ENCODE measurements around the gene PTPRN.
"Not testable (repeated sequence)": the region's sequence is repeated elsewhere in the genome, so short reads cannot be mapped to it uniquely, and the experiment has no call there.

Gene PTPRN

DNA sequence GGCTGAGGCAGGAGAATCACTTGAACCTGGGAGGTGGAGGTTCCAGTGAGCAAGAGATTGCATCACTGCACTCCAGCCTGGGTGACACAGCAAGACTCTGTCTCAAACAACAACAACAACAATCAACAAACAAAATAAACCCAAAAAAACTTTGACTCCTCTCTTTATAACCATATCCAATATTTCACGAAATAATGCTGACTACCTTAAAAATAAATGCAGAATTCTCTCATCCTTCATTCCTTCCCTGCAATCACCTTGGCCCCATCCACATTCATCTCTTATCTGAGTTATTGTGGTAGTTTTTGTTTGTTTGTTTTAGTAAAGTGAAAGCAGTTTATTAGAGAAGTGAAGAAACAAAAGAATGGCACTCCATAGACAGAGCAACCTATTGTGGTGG lies 3.2 kb downstream of the PTPRN start:
- DNase-seq = no peak

DNA sequence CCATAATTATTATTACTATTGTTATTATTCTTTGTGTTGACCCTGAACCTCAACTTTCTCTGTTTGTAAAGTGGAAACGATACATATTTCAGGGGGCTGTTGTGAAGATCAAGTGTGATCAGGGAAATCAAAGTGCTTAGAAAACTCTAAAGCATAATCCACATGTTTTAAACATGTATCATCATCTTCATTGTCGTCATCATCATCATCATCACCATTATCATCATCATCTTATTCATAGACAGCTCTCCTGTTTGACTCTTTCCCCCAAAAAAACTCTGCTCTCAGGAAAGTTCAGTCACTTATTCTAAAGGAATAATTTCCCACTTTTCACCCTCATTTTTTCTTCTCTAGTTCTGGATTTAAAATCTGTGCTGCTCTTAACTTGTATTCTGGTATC lies 5.0 kb downstream of the PTPRN start:
- DNase-seq = no peak

DNA sequence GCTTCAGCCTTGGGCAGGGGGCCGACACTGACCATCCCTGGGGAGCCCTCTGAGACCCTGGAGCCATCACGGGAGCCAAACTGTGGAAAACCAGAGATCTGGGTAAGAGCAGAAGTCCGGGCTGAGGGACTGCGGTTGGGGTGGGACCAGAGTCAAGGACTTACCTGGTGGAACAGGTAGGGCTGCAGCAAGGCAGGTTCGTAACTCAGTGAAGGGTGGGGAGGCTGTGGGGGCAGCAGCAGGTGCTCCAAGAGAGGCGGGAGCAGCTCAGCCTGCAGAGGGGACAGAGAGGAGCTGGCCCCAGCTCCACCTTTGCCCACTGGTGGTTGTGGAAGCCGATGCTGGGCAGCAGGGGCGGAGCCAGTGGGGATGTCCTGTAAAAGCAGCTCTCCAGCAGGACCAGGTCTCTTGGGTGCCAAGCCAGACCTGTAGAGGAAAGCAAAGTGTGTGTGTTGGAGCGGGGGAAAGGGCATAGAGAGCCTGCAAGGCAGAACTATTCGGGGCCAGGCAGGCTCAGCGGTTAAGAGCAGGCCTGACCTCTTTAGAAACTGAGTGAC lies 6.7 kb downstream of the PTPRN start:
- DNase-seq = no peak

DNA sequence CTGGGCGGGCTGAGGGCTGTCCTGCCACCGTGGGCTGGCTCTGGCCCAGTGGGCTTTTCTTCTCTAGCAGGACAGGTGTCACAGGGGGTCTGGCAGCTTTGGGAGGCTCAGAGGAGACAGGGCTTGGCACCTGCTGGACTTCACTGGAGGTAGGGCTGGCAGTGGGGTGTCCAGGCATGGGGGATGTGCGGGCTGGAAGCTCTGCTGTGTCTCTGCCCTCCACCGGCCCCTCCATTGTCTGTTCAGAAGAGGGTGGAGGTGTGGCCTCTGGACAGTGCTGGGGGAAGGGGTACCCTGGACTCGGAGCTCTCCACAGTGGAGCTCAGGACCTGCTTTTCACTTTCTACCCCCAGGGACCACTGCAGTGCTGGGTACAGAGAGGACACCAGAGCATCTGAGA lies 9.2 kb downstream of the PTPRN start:
- no peak for DNase-seq

DNA sequence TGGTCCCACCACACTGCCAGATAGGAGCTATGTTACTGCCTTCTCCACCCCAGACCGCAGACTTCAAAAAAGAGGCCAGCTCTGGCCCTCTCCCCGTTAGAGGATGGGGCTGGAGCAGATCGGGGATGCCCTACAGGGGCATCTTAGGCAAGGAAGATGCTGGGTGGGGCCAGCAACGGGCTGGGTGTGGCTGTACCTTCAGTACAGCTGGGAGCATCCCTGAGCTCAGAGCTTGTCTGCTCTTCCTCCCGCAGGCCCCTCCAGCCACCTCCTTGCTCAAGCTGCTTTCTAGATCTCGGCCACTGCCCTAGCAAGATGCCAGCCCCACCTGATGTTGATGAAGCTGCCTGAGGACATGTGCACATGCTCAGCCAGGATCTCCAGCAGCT lies 9.8 kb downstream of the PTPRN start:
- DNase-seq = no peak

DNA sequence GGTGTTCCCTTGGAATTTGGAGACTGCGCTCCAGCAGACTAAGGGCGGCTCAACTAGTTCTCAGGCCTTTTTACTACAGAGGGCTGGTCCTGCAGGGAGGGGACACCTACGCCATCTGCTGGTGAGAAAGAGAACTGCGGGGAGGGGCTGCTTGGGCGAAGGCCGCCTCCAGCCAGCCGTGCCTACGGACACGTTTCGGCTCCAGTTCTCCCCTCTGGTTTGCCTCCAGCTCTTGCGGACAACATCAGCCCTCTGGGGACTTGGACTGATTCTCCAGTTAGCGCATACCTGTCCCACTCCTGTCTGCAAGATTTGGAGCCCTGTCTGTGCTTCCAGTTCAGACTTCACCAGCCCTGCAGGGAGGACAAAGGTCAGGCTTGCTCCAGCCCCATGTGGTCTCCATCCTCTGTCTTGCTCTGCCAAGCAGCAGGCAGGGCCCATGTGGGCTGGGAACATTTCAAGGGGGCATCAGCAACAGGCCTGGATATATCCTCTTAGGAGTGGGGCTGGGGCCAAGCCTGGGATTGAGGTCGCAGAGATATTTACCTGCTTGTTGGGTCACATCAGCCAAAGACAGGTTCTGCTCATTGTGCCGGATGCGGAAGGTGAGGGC lies 10.3 kb downstream of the PTPRN start:
- peak; percentile 92 for DNase-seq

DNA sequence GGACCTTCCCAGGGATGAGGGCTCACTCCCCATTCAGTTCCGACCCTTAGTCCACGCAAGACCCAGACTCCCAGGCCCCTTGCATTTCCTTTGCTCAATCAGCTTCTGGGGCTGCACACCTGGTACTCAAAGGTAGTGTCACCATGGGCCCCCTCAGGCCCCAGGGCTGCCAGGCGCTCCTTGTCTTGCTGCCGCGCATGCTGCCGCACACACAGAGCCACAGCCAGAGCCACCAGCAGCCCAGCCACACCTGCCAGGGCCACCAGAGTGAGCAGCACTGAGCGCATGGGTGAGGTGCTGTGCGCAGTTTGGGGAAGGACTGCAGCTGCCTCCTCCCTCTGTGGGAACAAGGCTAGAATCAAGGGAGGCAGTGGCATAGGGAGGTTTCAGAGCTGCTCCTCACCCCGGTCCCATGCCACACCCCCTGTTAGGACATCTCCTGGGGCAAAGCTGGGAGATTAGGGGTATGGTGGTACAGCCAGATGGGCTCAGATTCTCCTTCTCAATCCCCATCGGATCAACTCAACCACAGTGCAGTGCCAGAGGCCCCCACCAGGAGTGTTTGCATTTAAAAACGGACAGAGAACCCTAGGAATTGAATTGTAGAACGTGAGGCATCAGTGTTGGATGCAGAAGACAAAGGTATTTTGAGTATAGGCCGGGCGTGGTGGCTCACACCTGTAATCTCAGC lies 11.3 kb downstream of the PTPRN start:
- DNase-seq = no peak

DNA sequence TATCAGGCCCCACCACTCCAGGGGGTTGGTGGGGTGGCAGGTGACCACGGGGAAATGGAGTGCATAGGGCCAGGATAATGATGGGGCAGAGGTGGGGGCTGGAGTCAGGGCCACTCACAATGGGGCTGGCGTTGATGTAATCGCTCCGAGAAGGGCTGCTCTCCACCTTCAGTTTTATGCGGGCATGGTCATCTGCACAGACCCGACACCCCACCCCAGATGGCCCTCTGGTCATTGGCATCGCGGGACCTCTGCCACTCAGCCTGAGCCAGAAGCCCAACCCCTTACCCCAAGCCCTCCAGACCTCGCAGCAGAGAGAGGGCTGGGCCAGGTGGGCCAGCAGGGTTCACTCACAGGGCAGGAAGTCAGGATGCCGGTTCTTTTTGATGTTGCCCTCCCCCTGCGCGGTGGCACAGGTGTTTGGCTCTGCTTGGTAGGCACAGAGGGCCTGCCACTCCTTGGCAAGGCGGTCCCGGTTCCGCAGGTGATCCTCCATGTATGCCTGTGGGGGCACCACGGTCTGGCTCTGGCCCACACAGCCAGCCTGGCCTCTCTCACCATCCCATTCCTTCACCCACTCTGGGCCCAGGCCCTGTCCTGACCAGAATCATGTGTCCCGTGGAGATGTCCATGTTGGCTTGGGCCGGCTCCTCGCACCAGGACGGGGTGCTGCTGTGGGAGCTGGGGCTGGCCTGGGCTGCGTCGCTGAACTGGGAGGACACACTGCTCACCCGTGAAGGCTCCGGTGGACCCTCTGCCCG lies 12.4 kb downstream of the PTPRN start:
- no peak for DNase-seq

DNA sequence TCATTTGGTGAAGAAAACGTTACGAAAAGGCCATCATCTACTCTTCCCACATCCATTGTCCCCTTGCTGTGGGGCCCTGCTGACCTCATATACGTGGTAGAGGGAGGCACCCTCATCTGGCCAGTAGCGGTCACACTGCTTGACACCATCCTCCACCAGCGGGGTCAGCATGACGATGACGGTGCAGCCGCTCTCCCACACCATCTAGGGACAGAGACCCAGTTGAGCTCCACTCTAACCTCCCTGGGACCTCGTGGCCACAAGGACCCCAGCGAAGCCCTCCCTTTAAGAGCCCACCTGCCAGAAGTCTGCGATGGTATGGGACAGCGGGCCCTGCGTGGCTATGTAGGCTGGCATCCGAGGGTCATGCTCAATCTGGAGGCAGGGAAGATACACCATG lies 13.1 kb downstream of the PTPRN start:
- no peak for DNase-seq

DNA sequence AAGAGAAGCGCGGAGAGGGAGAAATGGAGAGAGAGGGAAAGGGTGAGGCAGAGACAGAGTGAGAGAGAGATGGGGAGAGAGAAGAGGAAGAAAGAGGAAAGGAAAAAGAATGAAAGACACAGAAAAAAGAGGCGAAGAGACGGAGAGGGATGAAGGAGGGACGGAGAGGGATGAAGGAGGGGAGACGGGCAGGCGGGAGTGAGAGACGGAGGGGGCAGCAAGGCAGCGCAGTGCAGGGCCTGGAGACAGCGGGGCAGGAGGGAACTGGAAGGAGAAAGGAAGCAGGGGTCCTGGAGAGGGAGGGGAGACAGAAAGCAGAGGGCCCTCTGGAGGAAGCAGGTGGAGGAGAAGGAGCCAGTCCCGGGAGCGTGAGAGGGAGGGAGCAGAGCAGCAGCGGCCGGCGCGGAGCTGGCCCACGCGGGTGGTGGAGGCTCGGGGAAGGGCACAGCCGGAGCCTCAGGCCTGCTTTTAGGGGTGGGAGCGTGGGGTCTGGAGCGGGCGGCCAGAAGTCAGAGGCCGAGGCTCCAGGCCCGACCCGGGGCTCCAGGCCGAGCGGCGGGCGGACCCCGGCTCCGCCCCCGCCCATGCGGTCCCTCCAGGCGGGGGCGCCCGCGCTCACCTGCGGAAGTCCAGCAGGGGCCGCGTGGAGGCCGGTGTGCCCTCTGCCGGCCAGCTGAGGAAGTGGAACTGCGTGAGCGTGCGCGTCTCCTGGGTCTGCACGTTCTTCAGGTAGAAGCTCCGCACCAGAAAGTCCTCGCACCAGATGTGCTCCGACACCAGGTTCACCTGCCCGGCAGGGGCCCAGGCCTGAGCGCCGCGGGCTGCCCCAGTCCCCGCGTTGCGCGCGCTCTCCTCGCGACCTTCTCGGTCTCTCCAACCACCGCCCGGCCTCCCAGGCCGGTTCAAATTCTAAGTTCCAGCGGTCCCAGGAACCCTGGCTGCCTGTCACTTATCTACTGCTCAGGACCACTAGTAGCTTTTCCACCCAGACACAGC lies 14.5 kb downstream of the PTPRN start:
- peak; percentile 92 for DNase-seq

DNA sequence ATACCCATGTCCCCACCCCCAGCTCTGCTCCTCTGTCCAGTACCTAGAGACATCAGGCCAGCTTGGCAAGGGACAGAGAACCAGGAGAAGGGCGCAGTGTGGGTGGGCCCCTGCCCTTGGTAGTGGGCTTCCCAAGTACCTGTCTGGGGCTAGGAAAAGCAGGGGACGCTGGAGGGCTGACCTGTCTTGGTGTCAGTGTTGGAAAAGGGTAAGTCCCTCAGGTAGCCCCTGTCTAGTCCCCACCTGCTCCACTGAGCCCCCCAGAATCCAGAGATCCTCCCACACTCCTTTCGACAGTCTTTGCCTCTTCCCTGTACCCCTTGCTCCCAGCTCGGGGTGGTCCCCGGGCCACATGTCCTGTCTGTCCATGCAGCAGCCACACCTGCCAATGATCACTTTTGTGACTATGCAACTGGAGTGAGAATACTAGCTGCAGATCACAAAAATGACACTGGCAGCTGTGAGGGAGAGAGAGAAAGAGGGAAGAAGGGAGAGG lies 15.4 kb downstream of the PTPRN start:
- no peak for DNase-seq

DNA sequence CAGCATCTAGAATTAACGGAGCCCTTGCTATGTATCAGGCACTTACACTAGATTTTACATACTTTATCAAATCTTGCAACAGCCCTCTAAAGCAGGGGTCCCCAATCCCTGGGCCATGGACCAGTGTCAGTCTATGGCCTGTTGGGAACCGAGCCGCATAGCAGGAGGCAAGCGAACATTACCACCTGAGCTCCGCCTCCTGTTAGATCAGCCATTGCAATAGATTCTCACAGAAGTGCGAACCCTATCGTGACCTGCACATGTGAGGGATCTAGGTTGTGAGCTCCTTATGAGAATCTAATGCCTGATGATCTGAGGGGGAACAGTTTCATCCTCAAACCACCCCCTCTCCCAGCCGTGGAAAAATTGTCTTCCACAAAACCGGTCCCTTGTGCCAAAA lies 16.6 kb downstream of the PTPRN start:
- no peak for DNase-seq

DNA sequence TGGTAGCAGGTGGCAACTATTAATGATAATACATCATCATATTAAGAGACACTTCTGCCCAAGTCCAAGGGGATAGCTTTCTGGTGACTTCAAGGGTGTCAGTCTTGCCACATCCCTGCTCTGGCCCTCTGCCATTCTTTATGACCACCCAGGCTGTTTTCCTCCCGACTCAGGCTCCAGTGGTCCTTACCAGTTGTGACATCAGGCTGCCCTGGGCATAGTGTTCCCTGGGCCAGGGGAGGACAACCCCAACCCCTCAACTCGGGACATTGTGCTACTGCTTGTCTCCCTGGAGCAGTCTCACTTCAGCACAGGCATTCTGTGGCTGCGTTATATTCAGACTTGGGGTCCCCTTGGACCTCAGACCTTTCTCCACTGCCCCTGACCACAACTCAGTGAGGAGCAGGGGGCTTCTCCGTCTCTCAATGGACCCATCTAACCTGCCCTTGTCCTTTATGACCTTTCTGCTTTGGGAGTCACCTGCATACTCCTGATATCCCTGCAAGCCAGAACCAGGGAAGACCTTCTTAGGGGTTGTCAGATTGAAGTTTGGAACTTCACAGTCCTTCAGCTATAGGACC lies 17.2 kb downstream of the PTPRN start:
- no peak for DNase-seq

DNA sequence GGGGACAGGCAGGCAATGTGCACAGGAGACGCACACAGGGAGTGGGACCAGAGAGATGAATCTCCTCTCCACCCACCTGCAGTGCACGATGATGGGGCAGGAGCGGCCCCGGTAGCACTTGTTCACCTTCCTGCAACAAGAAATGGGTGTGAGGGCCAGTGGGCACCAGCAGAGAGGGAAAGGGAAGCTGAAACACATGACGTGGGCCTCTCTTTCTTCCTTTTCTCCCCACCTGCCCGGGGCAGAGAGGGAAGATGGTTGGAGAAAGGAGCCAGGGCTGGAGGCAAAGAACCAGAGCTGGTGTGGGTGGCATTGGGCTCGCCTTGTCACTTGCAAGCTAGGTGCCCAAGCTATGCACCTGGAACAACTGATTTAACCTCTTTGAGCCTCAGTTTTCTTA lies 17.8 kb downstream of the PTPRN start:
- DNase-seq = no peak

DNA sequence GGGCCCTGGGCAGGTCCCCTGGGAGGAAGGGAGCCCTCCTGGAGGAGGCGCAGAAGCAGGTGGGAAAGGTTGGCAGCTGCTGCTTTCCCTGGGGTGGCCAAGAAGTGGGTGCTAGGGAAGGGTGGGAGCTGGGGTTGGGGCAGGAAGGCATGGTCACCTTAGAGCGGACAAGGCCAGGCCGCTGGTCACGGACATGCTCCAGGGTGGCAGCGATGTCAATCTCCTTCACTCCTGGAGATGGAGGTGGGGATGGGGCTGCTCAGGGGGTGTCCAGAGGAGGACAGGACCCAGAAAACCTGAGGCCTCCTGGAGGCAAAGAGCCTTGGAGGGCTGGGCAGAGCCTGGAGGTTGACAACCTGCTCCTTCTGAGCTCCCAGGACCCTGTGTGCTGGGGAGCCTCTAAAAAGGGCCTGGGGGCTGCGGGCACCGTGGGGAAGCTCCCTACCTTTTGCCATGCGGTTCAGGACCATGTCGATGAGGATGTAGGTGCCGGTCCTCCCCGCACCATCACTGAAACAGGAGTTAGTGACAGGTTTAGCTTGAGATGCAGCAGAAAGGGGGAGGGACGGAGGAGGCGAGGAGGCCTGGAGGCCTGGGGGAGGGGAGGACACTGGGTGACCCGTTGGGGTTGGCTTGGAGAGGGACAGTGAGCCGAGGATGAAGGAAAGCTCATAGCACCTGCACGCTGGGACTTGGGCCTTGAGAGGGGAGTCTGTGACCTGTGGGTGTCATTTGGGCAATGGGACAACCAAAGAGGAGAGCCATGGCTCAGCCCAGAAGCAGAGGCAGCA lies 18.6 kb downstream of the PTPRN start:
- no peak for DNase-seq

DNA sequence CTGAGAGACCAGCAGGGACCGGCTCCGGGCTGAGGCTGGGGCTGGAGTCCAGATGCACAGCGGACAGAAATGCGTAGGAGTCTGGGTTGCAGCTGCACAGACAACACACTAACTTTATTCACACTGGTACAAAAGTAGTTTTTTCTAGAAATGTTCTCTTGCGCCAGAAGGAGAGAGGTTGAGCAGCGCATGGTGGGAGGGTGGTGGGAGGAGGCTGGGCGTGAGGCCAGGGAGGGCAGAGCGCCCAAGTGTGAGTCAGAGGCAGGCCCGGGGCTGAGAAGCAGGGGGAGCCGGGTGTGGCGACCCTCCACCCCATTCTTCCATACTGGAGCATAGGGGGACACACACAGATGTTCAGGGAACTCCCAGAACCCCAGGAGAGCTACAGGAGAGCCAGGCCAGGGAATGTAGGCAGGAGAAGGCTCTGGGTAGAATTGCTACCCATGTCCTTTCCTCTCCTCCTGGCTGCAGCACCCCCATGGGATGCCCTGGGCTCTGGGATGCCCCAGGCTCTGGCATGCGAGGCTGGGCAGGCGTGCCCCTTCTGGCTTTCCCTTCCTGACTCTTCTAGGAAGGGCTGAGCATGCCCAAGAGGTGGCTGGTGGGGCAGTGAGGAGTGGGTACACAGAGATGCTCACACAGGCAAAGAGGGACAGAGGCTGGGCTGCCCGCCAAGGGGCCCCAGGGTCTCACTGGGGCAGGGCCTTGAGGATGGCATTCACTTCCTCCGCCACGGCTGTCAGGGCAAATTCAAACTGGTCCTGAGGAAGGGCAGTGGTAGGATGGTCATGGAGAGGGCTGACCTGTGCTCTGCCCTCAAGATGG lies 19.5 kb downstream of the PTPRN start:
- no peak for DNase-seq

DNA sequence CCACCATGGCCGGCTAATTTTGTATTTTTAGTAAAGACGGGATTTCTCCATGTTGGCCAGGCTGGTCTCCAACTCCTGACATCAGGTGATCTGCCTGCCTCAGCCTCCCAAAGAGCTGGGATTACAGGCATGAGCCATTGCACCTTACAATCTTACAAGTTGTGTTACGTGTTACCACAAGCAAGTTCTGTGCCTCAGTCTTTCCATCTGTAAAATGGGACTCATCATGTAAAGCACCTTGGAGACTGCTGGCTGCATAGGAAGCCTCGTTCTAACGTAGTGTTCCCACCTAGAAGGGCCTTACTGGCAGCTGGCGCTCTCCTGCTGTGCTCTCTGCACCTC lies 20.0 kb downstream of the PTPRN start:
- DNase-seq = no peak

DNA sequence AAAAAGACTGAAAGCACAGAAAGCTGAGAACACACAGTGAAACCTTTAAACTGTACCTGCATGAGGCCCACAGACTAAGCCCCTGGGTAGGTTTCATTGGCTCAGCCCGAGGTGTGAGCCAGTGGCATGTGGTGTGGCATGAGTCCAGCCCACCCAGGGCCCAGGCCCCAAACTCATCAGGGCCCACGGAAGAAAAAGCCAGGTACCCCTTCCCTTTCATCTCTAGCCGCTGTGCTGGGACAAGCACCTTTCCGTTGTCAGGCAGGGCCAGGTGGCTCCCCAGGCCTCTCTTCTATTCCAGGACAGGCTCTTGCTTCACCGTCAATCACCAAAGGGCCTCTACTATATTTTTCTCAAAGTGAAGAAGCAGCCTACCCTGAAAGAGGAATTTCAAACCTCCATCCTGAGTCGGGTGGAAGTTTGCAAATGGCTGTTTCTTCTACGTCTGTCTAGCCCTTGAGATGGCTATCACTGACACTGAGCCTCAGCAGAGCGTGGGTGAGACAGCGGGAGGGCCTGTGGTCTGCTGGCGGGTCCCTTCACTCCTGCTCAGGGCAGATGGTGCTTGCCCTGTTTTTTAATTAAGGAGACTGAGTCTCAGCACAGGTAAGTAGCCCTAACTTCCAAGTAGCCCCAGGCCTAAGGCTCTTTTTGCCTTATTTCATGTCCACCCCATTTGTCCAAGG lies 21.5 kb downstream of the PTPRN start:
- DNase-seq = peak; percentile 45

DNA sequence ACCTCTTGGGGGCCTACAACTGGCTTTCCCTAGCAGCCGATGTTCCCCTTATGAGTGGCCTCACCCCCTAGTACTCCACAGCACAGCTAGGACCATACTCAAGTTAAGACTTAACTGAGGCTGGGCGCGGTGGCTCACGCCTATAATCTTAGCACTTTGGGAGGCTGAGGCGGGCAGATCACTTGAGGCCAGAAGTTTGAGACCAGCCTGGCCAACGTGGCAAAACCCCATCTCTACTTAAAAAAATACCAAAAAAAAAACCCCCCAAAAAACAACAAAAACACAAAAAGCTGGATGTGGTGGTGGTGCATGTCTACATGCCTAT lies 22.1 kb downstream of the PTPRN start:
- not testable (repeated sequence) for DNase-seq
